Endodermal cell (in vitro differentiated cells): Measurements from ENCODE around the gene DUS2. TPM values are rescaled to one million over a fixed set of nuclear protein-coding genes. Genes with fewer than 3 reads are reported as not detected.
"Not testable (repeated sequence)": the region's sequence is repeated elsewhere in the genome, so short reads cannot be mapped to it uniquely, and the experiment has no call there.

Source experiments
- DNase-seq: peaks from one replicate; pipeline ENCODE4 v3.0.0-alpha.2; 2017
- H3K27ac ChIP-seq: 2 replicates; pipeline ENCODE4 v1.5.1; 2013; ENCODE audit warnings: mild to moderate bottlenecking, low read depth, low read length, moderate library complexity
- H3K27me3 ChIP-seq: 2 replicates; pipeline ENCODE4 v1.6.1; 2013; ENCODE audit warnings: mild to moderate bottlenecking, low read length, moderate library complexity; ENCODE audit not compliant: insufficient read depth, control insufficient read depth, poor library complexity, severe bottlenecking
- H3K36me3 ChIP-seq: 2 replicates; pipeline ENCODE4 v1.7.0; 2013; ENCODE audit warnings: mild to moderate bottlenecking, low read length, moderate library complexity; ENCODE audit not compliant: control insufficient read depth, insufficient read depth
- H3K4me1 ChIP-seq: one replicate; pipeline ENCODE4 v1.7.0; 2013; ENCODE audit warnings: low read length; ENCODE audit not compliant: control insufficient read depth, insufficient read depth
- H3K4me3 ChIP-seq: 2 replicates; pipeline ENCODE4 v1.5.1; 2013; ENCODE audit warnings: mild to moderate bottlenecking, low read length, moderate library complexity
- H3K9ac ChIP-seq: 2 replicates; pipeline ENCODE4 v1.6.1; 2013; ENCODE audit warnings: mild to moderate bottlenecking, low read length, moderate library complexity; ENCODE audit not compliant: poor library complexity, severe bottlenecking; ENCODE audit errors: extremely low read depth
- H3K9me3 ChIP-seq: 2 replicates; pipeline ENCODE4 v1.6.1; 2013; ENCODE audit warnings: mild to moderate bottlenecking, low read length, moderate library complexity; ENCODE audit not compliant: control insufficient read depth
- H3K27ac Mint-ChIP-seq: 2 replicates; pipeline ENCODE4 v1.8.0; 2020; ENCODE audit warnings: mixed read lengths
- H3K27me3 Mint-ChIP-seq: 2 replicates; pipeline ENCODE4 v1.8.0; 2021; ENCODE audit warnings: mild to moderate bottlenecking, mixed read lengths; ENCODE audit not compliant: insufficient read depth
- H3K36me3 Mint-ChIP-seq: 2 replicates; pipeline ENCODE4 v1.8.0; 2020; ENCODE audit warnings: low read depth, mixed read lengths
- H3K4me1 Mint-ChIP-seq: 2 replicates; pipeline ENCODE4 v1.8.0; 2020; ENCODE audit warnings: mixed read lengths
- H3K4me3 Mint-ChIP-seq: 2 replicates; pipeline ENCODE4 v1.8.0; 2020; ENCODE audit warnings: mild to moderate bottlenecking, moderate library complexity, mixed read lengths
- H3K9me3 Mint-ChIP-seq: 2 replicates; pipeline ENCODE4 v1.8.0; 2020; ENCODE audit warnings: mild to moderate bottlenecking, mixed read lengths
- WGBS, 2 experiments: methylation state at CpG; one replicate each; pipeline versions ENCODE4 v1.1.5 to v1.1.7; 2013; ENCODE audit warnings: missing lambda C conversion rate in 2 of 2, mixed read lengths in 1 of 2; ENCODE audit not compliant: insufficient coverage in 1 of 2, insufficient read length in 1 of 2; 5-methylcytosine and 5-hydroxymethylcytosine counted together
- total RNA-seq, 2 donors: library from RNA; stranded (reverse); fragmentation: NEBNext Ultra II Directional in 1 of 2; extraction: Animal tissue kit (Norgen Biotek cat#: 25700) in 1 of 2; gene quantifications; 2 replicates in 1 of 2; 3 replicates in 1 of 2; pipeline ENCODE4 v1.2.1, GENCODE V29; 2021
- TF ChIP-seq, protein P1 (sequence below): fragments of 200-600 bp; sonication (generic); conservative IDR thresholded peaks from 2 replicates; pipeline ENCODE4 v1.5.0; 2021; ENCODE audit warnings: antibody characterized with exemption, mild to moderate bottlenecking

Gene DUS2
- total RNA-seq, 2 donors from 2014 or later: 23.4 to 24.0 TPM

DNA sequence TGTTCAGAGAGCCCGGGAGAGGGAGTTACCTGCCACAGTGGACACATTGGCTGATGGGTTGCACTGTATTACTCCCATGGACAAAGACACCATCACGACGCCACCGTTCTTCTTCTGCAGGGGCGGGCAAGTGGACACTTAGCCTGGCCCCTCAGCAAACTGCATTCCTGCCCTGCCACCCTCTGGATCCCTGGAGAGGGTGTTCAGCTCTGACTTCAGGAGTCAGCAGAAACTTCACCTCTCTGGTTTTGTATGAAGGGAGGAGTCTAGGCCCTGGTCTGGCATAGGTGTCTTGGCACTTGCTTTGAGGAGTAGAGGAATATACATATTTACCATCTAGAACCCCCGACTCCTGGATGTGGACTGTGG is 33.1 kb upstream of the DUS2 start:
- Histone ChIP-seq H3K27me3 (peaks cover 9% of the 10 kb centered on the region), H3K4me3 (no peak overlapping the region), H3K27ac (no peak overlapping the region), H3K36me3 (no peaks in the 10 kb centered on the region), H3K9ac (no peak overlapping the region), H3K9me3 (no peaks in the 10 kb centered on the region), H3K4me1 (no peaks in the 10 kb centered on the region)
- DNase-seq: peak; percentile 35
- Mint-ChIP-seq H3K27me3 (peaks cover 25% of the 10 kb centered on the region), H3K36me3 (no peaks in the 10 kb centered on the region), H3K4me3 (no peak overlapping the region), H3K27ac (no peak overlapping the region), H3K4me1 (no peaks in the 10 kb centered on the region), H3K9me3 (no peaks in the 10 kb centered on the region)
- WGBS, 2 experiments: 91 to 96% methylated on average over 6 of the region's 6 CpGs
- TF ChIP-seq, protein P1, sequence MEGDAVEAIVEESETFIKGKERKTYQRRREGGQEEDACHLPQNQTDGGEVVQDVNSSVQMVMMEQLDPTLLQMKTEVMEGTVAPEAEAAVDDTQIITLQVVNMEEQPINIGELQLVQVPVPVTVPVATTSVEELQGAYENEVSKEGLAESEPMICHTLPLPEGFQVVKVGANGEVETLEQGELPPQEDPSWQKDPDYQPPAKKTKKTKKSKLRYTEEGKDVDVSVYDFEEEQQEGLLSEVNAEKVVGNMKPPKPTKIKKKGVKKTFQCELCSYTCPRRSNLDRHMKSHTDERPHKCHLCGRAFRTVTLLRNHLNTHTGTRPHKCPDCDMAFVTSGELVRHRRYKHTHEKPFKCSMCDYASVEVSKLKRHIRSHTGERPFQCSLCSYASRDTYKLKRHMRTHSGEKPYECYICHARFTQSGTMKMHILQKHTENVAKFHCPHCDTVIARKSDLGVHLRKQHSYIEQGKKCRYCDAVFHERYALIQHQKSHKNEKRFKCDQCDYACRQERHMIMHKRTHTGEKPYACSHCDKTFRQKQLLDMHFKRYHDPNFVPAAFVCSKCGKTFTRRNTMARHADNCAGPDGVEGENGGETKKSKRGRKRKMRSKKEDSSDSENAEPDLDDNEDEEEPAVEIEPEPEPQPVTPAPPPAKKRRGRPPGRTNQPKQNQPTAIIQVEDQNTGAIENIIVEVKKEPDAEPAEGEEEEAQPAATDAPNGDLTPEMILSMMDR: no peak

DNA sequence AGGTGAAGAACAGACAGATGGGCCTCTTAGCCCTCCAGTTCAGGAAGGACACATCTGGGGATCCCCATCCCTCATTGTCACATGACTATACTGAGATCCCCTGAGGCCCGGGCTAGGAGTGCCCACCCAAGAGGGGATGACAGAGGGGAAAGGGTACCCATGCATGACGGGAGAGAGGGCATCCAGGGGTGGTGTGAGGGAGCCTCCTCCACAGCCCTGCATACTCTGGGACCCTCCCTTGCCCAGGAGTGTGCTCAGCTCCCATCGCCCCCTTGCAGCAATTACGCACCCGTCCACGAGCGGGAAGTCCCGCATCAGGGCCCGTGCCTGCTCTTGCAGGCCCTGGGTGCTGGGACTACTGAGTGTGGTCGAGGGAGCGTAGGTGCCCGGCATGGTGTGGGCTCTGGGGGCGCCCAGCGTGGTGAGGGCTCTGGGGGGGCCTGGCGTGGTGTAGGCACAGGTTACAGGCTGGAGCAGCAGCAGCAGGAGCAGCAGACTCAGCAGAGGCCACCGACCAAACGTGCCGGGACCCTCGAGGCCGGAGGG is 30.4 kb upstream of the DUS2 start:
- H3K9ac ChIP-seq: no peak overlapping the region

DNA sequence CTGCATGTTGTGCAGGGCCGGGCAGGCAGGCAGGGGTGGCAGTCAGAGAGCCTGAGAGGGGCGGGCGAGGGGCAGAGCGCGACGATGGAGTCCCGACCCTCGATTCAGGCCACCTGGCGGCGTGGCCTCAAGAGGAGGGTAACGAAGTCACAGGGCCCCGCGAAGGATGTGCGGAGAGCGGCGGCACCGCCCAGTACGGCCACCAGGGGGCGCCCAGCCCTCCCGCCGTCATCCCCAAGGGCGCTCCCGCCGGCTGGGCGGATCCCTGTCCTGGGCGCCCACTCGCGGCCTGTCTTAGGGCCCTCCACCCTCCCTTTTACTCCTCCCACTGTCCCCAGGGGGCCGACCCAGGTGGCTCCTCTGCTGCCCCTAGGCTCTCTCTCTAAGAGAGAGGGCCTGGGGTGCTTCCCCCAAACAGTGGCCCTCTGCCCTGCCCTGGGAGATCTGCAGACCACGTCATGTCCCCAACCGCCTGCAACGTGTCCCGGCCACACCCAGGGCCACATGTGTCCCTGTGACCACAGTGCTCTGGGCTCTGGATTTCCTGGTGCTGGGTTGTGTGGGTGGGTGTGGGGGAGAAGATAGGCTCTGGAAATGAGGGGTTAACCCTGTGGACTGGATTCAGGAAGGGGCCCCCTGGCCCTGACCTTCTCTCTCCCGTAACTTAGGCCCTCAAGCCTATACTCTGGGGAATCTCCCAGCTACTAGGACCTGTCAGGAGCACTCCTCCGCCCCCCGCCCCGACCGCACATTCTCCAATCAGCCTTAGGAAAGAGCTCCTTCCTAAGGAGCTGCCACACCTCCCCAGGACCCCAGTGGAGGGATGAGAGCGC is 29.7 kb upstream of the DUS2 start:
- H3K4me3 ChIP-seq: no peak overlapping the region
- Mint-ChIP-seq H3K4me3 (no peak overlapping the region), H3K4me1 (no peaks in the 10 kb centered on the region), H3K9me3 (no peaks in the 10 kb centered on the region), H3K27me3 (peaks cover 22% of the 10 kb centered on the region), H3K36me3 (no peaks in the 10 kb centered on the region), H3K27ac (no peak overlapping the region)
- H3K27ac ChIP-seq: no peak overlapping the region
- H3K9me3 ChIP-seq: no peaks in the 10 kb centered on the region
- WGBS, 2 experiments: 20 to 30% methylated on average over 29 to 39 of the region's 39 CpGs
- H3K27me3 ChIP-seq: peaks cover 9% of the 10 kb centered on the region
- peak; percentile 93 for DNase-seq
- TF ChIP-seq, protein P1: peak; percentile 100
- no peaks in the 10 kb centered on the region for H3K4me1 ChIP-seq
- H3K9ac ChIP-seq: no peak overlapping the region
- H3K36me3 ChIP-seq: no peaks in the 10 kb centered on the region

More for the DNA sequence above, 30.4 kb upstream of the DUS2 start:
- Histone ChIP-seq H3K4me3 (no peak overlapping the region), H3K4me1 (no peaks in the 10 kb centered on the region), H3K27ac (no peak overlapping the region), H3K27me3 (peaks cover 9% of the 10 kb centered on the region), H3K9me3 (no peaks in the 10 kb centered on the region), H3K36me3 (no peaks in the 10 kb centered on the region)
- TF ChIP-seq, protein P1: no peak
- no peaks in the 10 kb centered on the region for H3K36me3 Mint-ChIP-seq
- no peaks in the 10 kb centered on the region for H3K9me3 Mint-ChIP-seq
- no peak overlapping the region for H3K27ac Mint-ChIP-seq
- no peak overlapping the region for H3K4me3 Mint-ChIP-seq
- no peak for DNase-seq
- H3K4me1 Mint-ChIP-seq: no peaks in the 10 kb centered on the region
- WGBS, 2 experiments: 88 to 89% methylated on average over 13 to 20 of the region's 20 CpGs
- peaks cover 22% of the 10 kb centered on the region for H3K27me3 Mint-ChIP-seq

GRCh38 chr16:67994040-67994408 is 29.1 kb upstream of the DUS2 start:
- not testable (repeated sequence) for H3K36me3 ChIP-seq, H3K4me1 ChIP-seq, H3K4me3 Mint-ChIP-seq, H3K27me3 ChIP-seq, H3K9ac ChIP-seq, H3K9me3 ChIP-seq, H3K9me3 Mint-ChIP-seq, H3K4me3 ChIP-seq, DNase-seq, H3K36me3 Mint-ChIP-seq, H3K27ac ChIP-seq, H3K4me1 Mint-ChIP-seq, H3K27ac Mint-ChIP-seq
- peaks cover 22% of the 10 kb centered on the region for H3K27me3 Mint-ChIP-seq
- 96% methylated on average over 4 of the region's 6 CpGs; no CpG with 5 or more reads in 1 of the 2 experiments for WGBS, 2 experiments
